ENCODE data around the gene TMPRSS3.

The TMPRSS3 gene

GRCh38 chr21:42405064-42406013 lies 9.5 kb upstream of the TMPRSS3 start:
- no peak for TF ChIP-seq CTCF (IDR thresholded peaks at IDR 0.05; ENCODE audit: control insufficient read depth, extremely low read depth, insufficient read depth)
- H3K4me3 ChIP-seq (ENCODE audit: low read depth, low read length) = no peak overlapping the region
- DNase-seq (ENCODE audit: low read depth) = no peak

- DNase-seq (ENCODE audit: low read depth) = no peak
- no peak overlapping the region for H3K4me3 ChIP-seq (ENCODE audit: low read depth, low read length)
- no peak for TF ChIP-seq CTCF (IDR thresholded peaks at IDR 0.05; ENCODE audit: control insufficient read depth, extremely low read depth, insufficient read depth)
Measured at GRCh38 chr21:42404539-42404938, 8.7 kb upstream of the TMPRSS3 start.

GRCh38 chr21:42403611-42404231 lies 7.9 kb upstream of the TMPRSS3 start, which contains the start of gene UBASH3A:
TSS of gene UBASH3A (plus strand) at chr21:42403902. CDS start at chr21:42403946, 44 bp downstream.
- TF ChIP-seq CTCF (IDR thresholded peaks at IDR 0.05; ENCODE audit: control insufficient read depth, extremely low read depth, insufficient read depth) = no peak
- DNase-seq (ENCODE audit: low read depth) = no peak
- no peak within 1 kb of the TSS for H3K4me3 ChIP-seq (ENCODE audit: low read depth, low read length)

DNA sequence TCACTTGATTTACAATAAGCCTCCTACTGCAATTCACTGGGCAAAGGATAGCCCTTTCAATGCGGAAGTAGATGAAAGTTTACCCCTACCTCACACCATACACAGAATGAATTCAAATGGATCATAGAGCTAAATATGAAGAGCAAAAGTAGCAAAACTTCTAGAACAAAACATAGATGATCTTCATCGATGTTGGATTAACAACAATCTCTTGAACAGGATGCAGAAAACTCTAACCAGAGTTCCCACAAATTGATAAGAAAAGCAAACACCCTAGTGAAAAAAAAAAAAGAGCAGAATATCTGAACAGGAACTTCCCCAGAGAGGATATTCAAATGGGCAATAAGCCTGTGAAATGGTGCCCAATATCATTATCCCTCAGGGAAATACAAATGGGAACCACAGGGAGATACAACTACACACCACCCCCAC lies 6.0 kb upstream of the TMPRSS3 start:
- no peak for TF ChIP-seq CTCF (IDR thresholded peaks at IDR 0.05; ENCODE audit: control insufficient read depth, extremely low read depth, insufficient read depth)
- no peak for DNase-seq (ENCODE audit: low read depth)

GRCh38 chr21:42401154-42401553 lies 5.3 kb upstream of the TMPRSS3 start:
- TF ChIP-seq CTCF (IDR thresholded peaks at IDR 0.05; ENCODE audit: control insufficient read depth, extremely low read depth, insufficient read depth) = no peak
- DNase-seq (ENCODE audit: low read depth) = no peak
- no peak overlapping the region for H3K4me3 ChIP-seq (ENCODE audit: low read depth, low read length)

More for the DNA sequence above, 6.0 kb upstream of the TMPRSS3 start:
- H3K4me3 ChIP-seq (ENCODE audit: low read depth, low read length) = no peak overlapping the region

DNA sequence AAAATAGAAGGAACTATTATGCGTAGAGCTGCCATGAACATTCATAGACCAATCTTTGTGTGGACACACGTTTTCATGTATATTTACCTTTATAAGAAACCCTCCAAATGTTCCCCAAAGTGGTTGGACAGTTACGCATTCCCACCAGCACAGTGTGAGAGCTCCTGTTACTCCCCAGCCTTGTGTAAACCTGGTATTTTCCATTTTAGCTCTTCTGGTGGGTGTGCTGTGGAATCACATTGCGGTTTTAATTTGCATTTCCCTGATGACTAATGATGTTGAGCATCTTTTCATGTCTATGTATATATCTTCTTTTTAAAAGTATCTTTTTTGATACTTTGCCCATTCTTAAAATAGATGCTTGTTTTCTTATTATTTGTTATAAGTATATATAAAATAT lies 4.7 kb upstream of the TMPRSS3 start:
- TF ChIP-seq CTCF (IDR thresholded peaks at IDR 0.05; ENCODE audit: control insufficient read depth, extremely low read depth, insufficient read depth) = no peak
- no peak overlapping the region for H3K4me3 ChIP-seq (ENCODE audit: low read depth, low read length)
- no peak for DNase-seq (ENCODE audit: low read depth)

Measured in LNCaP clone FGC (cell line).